SW 1271 (cell line): Measurements from ENCODE around the gene RSF1.

ENCODE experiments used
- DNase-seq, 2 experiments: peaks; one replicate each; lab custom pipeline; 2025; lab: John Stamatoyannopoulos, UW

Gene RSF1

DNA sequence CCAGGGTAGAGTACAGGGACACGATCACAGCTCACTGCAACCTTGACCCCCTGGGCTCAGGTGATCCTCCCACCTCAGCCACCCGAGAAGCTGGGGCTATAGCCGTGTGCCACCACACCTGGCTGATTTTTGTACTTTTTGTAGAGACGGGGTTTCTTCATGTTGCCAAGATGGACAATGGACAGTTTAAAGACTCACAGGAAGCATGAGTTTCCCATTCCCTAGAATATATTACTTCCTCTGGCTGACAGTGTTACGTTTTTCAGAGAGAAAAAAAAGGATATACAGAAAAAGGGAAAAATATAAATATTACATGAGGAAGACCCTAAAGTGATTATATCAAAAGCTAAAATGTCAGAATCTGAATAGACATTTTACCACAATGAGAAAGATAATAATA, 72.3 kb downstream of the RSF1 start:
- DNase-seq: no peak

DNA sequence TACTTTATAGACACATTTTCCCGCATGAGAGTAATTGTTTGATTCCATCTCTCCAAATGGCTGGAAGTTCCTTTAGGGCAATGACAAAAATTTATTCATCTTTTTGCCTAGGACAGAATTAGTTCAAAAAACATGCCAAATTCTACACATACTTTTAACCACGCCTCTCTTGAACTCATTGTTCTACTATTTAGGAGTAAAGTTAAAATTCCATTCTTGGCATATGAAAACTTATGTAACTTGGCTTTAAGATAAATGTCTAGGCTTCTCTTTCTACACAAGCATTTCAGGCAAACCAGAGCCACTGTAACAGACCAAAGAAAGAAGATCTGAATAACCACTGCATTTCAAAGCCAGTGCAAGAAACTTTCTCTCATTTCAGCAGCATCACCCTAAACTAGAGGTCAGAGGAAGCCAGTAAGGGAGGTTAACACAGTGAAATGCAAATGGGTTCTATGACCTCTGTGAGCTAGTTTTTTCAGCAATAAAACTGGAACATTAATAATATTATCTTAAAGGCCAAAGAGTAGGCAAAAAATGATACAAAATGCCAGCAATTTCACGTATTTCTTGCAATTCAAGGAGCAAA, 73.0 kb downstream of the RSF1 start:
- no peak for DNase-seq

DNA sequence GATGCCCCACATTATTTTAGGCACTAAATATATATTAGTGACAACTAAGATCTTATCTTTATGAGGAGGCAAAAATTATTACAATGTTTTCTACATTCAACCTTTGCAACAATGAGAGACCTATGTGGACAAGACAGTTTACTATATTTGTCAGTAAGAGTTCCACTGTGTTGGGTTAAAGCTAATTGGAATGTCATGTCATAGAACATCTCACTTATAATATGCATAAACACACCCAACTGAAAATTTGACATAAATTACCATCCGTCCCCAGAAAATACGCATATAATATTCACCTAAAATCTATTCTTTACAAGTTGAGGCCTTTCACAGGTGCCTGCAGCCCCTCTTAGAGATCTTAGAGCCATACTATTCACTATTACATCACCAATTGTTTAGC, 84.0 kb downstream of the RSF1 start:
- no peak for DNase-seq

DNA sequence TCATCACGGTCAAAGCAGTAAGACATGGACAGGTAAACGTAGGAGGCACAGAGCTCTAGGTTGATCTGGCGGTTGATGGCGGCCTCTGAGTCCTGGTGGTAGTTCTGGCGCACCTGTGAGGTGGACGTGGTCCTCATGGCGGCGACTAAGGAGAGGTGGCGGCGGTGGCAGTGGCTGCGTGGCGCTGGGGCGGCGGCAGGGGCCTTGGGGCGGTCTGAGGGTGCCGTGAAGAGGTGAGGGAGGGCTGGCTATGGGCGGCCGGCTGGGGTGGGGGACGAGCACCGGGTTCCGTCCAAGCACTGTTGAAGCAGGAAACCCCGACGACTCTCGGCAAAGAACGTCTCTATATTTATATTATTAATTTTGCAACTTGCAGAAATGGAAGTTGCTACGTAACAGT, 85.6 kb downstream of the RSF1 start:
- DNase-seq: no peak

DNA sequence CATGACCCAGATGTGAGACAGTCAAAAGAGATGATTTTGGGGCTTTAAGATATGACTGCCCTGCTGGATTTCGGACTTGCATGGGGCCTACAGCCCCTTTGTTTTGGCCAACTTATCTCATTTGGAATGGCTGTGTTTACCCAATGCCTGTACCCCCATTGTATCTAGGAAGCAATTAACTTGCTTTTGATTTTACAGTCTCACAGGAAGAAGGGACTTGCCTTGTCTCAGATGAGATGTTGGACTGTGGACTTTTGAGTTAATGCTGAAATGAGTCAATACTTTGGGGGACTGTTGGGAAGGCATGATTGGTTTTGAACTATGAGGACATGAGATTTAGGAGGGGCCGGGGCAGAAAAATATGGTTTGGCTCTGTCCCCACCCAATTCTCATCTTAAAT, 88.4 kb downstream of the RSF1 start:
- no peak for DNase-seq

DNA sequence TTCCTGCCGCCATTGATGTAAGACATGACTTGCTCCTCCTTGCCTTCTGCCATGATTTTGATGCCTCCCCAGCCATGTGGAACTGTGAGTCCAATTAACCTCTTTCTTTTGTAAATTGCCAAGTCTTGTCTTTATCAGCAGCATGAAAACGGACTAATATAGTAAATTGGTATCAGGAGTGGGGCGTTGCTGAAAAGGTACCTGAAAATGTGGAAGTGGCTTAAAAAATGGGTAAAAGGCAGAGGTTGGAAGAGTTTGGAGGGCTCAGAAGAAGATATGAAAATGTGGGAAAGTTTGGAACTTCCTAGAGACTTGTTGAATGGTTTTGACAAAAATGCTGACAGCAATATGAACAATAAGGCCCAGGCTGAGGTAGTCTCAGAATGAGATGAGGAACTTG, 89.7 kb downstream of the RSF1 start:
- DNase-seq: no peak

DNA sequence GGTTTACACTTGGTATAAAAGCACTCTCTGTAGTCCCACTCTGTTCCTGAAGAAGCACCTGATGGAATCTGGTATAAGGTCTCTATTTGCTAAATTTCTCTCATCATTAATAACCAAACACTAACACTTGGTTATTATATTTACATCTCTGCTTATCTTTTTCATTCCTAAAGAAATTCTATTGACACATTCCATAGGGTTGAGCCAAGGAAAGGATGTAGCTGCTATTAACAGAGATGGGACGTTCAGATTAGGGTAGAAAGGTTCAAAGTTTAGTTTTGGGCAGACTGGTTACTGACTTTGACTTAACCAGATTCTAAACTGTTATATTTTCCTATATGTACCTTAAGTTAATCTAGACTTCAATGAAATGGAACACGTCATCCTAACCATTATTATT, 91.5 kb downstream of the RSF1 start:
- DNase-seq: no peak

DNA sequence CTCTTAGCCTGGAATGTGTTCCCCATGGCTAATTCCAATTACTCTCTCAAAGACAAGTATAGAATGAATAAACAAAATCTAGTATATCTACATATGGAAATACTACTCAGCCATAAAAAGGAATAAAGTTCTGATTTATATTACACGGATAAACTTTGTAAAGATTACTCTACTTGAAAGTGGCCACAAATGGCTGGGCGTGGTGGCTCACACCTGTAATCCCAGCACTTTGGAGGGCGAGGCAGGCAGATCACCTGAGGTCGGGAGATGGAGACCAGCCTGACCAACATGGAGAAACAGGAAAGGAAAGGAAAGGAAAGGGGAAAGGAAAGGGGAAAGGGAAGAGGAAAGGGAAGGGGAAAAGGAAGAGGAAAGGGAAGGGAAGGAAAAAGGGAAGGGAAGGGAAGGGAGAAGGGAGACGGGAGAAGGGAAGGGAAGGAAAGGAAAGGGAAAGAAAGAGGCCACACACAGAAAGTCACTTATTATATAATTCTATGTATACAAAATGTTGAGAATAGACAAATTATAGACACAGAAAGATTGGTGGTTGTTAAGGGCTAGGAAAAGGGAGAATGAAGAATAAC, 92.2 kb downstream of the RSF1 start:
- no peak for DNase-seq

DNA sequence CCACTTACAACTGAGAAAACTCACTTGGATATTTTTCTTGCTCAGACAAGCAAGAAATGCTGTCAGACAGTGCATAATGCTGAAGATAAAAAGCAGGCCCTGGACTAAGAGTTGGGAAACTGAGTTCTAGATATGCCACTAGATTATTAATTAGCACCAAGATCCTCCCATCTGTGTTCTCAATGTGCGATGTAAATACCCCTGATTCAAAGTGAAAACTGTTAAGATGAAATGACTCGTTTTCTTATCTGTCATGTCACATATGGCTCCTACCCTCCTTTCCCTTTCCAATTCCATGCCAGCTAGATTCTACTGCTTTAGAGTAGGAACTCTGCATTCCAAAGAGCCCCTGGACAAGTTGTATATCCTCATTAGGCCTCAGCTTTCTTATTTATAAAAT, 94.0 kb downstream of the RSF1 start:
- DNase-seq: no peak

DNA sequence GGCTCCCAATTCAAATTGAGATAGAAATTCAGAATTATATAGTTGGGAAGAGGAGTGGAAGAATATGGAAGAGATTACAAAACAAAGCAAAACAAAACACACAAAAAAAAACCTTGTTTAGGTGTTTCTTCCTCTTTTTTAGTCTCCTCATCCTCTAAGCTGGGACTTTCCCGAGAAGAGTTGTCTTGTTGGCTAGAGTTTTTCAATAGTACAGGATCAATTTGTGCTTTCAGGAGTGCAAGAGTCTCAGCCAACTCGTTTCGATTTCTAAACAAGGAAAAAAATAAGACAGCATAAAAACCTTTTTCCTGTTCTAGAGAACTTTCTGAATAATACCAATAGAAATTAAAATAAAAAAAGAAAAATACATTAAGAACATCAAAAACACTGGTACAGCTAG, 95.1 kb downstream of the RSF1 start:
- no peak for DNase-seq

DNA sequence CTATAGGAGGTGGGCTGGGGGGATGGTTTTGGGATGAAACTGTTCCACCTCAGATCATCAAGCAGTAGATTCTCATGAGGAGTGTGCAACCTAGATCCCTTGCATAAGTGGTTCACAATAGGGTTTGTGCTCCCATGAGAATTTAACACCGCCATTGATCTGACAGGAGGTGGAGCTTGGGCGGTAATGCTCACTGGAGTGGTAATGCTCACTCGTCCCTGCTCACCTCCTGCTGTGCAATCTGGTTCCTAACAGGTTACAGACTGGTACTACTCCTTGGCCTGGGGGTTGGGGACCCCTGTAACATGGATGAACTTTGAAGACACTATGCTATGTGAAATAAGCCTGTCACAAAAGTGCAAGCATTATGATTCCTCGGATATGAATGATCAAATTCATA, 95.9 kb downstream of the RSF1 start:
- DNase-seq: no peak

DNA sequence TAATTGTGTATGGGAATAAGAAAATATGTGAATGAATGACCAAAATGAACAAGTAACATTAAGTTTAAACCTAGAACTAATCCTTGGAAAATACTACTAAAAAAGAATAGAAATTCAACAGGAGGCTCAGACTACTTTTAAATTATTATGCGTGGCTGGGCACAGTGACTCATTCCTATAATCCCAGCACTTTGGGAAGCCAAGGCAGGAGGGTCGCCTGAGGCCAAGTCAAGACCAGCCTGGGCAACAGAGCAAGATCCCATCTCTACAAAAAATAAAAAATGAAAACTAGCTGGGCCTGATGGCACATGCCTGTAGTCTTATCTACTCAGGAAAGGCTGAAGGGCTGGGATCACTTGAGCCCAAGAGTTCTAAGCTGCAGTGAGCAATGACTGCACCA, 97.5 kb downstream of the RSF1 start:
- no peak for DNase-seq

DNA sequence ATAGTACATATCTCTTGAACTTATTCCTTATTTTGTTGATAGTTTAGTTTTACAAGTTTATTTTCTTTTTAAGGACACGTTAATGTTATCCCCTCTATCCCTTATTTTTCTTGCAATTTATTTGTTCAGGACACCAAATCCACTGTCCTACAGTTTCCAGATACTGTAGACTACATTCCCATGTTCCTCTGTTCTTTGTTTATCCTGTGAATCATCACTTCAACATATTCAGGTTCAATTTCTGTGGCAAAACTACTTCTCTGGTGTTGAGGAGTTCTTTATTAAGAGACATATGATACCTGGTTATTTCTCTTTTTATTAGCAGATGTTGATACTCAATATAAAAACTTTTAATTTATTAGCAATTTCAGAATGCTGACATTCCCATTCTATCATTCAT, 110.2 kb downstream of the RSF1 start:
- DNase-seq: no peak

DNA sequence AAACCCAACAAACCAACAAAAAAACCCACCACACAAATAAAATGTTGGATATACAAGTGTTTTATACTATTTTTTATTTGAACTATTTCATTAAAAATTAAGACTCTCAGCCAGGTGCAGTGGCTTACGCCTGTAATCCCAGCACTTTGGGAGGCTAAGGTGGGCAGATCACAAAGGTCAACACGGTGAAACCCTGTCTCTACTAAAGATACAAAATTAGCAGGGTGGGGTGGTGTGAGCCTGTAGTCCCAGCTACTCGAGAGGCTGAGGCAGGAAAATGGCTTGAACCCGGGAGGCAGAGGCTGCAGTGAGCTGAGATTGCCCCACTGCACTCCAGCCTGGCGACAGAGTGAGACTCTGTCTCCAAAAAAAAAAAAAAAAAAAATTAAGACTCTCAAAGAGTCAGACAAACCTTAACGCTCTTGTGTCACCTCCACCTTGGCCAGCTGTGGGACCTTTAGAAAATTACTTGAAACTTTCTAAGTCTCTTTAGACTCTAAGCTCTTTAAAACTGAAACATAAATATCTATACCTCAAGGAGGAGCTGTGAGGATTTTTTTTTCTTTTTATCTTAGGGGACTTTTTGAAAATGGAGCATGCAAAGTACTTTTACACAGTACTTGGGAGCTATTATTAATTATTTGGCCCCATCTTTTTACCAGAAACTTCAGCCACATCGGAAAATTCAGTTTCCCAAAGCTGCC, 114.5 kb downstream of the RSF1 start:
- DNase-seq: peak in 1 of 2 experiments; percentile 27

DNA sequence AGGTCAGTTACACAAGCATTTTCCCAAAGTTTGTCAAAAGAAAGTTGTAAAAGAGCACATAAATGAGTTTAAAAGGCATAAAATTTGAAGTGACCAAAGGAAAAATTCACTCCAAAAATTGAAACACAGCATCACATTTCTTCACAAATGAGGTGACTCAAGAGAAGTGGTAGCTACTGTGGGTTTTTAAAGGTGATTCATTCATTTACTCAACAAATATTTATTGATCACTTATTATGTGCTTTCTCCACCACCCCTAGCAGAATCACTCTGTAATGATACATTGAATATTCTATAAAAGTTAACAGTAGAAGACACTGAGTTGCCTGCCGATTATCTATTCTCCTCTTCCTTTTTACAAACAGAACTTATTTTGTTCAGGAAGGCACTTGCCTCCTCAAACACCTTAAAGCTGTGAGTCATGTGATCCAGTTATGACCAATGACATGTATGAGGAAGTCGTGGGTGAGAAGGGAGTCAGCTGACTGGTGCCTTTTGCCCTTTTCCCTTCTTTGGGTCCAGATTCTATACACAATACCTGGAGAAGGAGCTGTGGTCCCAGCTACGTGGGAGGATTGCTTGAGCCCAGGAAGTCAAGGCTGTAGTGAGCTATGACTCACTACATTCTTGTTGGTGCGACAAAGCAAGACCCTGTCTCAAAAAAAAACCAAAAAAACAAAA, 115.2 kb downstream of the RSF1 start:
- DNase-seq: peak; percentile 32 to 76

DNA sequence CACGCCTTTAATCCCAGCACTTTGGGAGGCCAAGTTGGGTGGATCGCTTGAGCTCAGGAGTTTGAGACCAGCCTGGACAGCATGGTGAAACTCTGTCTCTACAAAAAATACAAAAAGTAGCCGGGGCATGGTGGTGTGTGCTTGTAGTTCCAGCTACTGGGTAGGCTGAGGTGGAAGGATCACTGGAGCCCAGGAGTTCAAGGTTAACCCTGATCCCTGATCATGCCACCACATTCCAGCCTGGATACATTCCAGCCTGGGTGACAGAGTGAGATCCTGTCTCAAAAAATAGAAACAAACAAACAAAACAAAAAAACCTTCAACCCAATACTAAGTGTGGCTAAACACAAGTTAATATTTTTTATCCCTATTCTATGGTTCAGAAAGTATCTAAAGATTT, 116.5 kb downstream of the RSF1 start:
- DNase-seq: no peak

DNA sequence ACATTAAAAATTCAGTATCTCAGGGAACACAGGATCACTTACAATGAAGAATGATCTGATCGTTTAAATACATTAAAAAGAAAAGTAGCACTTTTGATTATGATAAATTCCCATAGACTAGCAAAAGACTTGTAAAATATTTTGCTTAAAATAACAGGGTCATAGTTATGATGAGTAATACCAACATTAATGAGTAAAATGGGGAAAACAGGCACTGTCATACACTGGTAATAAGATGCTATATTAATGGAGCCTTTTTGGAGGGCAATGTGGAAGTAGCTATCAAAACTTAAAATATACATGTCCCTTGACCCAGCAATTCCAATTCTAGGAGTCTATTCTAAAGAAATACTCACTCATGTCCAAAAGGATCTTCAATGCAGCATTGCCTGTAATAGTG, 121.1 kb downstream of the RSF1 start:
- no peak for DNase-seq

DNA sequence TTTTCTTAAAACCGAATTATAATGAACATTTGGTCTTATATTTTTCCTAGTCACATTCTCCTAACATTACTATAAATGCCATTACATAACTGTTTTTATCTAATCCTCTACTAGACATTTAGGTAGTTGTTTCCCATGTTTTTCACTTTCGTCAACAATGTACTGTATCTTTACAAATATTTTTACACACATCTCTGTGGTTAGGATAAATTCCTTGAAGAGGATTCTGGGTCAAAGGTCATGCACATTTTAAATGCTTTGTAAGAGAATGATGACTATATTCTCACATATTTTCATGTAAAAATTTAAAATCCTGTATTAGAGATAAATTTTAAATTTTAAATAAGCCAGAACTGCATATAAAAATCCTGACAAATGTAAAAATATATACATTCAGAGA, 121.6 kb downstream of the RSF1 start:
- no peak for DNase-seq

DNA sequence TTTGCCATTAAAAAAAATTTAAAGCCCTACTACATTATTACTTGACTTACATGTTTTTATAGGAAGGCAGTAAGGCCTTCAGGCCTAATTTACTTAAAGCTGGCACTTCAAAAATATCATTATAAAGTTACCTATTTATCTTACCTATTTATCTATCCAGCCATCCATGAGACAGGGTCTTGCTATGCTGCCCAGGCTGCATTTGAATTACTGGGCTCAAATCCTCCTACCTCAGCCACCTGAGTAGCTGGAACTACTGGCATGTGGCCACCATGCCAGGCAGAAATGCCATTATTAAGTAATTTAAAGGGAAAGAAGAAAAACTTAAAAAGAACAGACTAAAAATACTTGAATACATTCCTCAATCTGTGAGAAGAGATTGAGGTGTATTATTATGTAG, 122.7 kb downstream of the RSF1 start:
- DNase-seq: no peak

DNA sequence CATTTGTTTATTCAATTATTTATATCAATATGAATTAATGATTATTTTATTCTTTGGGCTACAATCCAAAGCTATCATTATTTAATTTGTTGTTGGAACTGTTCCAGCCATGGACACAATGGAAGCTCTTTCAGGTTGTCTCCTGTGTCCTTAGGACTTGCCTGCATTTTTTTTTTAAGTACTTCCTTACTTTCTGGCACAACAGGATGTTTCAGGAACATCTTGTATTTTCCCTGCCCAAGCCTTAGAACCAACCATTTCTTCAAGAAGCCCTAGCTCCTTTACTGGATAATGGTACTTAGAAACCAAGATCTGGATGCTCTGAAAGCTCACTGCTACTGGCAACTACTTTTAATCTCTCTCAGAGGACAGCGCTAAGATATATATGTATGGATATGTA, 125.1 kb downstream of the RSF1 start:
- no peak for DNase-seq

DNA sequence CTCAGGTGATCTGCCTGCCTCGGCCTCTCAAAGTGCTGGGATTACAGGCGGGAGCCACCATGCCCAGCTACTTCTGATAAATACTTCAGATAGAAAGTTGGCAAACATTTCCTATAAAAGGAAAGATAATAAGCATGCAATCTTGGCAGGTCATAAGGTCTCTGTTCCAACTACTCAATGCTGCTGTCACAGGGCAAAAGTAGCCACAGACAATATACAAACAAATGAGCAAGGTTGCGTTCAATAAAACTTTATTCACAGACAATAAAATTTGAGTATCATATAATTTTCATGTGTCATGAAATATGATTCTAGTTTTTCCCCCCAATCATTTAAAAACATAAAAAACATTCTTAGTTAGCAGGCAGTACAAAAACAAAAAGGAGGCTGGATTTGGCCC, 129.9 kb downstream of the RSF1 start:
- no peak for DNase-seq

DNA sequence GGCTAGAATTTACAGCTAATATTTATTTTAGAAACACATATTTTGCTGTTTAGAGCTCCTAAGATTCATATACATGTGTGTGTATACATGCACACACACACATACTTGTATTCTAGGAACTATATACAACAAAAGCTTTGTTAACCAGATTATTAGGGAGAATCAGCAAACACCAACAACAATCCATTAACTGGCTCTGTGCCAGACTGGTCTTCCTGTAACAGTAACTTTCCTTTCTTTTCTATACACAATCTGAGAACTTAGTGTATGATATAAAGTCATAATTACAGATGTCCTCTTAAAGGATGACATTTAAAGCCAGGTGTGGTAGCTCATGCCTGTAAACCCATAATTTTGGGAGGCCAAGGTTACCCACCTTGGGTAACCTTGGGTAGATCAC, 133.4 kb downstream of the RSF1 start:
- no peak for DNase-seq

DNA sequence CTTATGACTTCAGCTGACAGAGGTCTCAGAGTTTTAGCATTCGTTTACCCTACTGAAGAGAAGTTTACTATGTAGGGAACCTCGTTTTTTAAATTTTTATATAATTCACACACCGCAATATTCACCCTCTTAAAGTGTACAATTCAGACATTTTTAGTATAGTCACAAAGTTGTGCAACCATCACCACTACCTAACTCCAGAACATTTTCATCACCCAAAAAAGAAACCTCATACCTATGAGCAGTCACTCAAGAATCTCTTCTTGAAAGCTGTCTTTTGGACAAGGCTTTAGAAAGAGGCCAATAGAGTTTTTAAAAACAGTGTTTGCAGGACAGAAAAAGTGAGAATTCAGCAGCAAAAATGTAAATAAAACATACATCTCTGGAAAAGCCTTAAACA, 143.4 kb downstream of the RSF1 start:
- no peak for DNase-seq
